ENCODE results near the gene FADS3.

Gene FADS3

DNA sequence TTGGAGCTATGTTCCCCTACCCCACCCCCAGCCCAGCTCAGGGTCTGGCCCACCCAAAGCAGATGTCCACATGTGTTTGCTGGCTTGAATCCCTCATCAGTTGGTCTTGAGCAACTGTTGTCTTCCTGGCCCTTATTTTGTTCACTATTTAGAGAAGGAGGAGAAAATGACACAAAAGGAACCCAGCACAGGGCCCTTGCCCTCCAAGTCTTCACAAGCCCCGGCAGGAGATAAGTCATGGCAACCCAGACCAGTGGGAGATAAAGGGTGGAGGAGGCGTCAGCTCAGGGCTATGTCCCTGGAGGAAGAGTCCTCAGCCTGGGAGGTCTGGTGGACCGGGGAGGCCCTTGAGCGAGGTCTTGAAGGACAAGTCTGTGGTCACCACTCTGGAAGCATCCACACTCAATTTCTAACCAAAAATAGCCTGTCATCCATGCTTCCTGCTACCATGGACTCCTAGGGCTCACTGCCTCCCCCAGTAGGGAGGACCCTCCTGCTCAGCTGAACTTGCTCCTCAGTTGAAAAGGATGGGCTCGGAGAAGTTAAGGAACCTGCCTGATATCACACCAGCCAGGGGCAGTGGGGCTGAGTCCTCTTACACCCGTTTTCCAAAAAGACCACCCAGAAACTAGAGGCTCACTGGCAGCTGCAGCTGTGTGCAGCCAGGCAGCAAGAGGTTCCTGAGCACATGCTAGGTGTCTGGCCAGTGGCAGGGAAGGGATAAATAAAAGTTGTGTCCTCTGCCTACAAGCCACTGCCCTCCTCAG, 27.8 kb upstream of the FADS3 start:
- DNase-seq (ENCODE audit: insufficient read length, low spot score) (no peak), FAIRE-seq (no peak)
- TF ChIP-seq POLR2A (IDR thresholded peaks at IDR 0.05; ENCODE audit: low read depth, low read length): no peak

GRCh38 chr11:61918251-61918937, 27.0 kb upstream of the FADS3 start:
- FAIRE-seq (no peak), DNase-seq (ENCODE audit: insufficient read length, low spot score) (no peak)
- TF ChIP-seq POLR2A (IDR thresholded peaks at IDR 0.05; ENCODE audit: low read depth, low read length): no peak

- peak; percentile 70 for DNase-seq (ENCODE audit: insufficient read length, low spot score)
- peak; percentile 39; the same call in 1 of the 2 replicates for TF ChIP-seq POLR2A (IDR thresholded peaks at IDR 0.05; ENCODE audit: low read depth, low read length)
- FAIRE-seq: no peak
Measured at GRCh38 chr11:61917334-61918109, 26.2 kb upstream of the FADS3 start, which contains the start of gene RAB3IL1. TSS of gene RAB3IL1 (minus strand) at chr11:61917566. CDS start at chr11:61917367, 199 bp downstream.

- FAIRE-seq: no peak
- no peak for DNase-seq (ENCODE audit: insufficient read length, low spot score)
- no peak for TF ChIP-seq POLR2A (IDR thresholded peaks at IDR 0.05; ENCODE audit: low read depth, low read length)
Measured at GRCh38 chr11:61916737-61917333, 25.5 kb upstream of the FADS3 start.

- DNase-seq (ENCODE audit: insufficient read length, low spot score) (no peak), FAIRE-seq (no peak)
- no peak for TF ChIP-seq POLR2A (IDR thresholded peaks at IDR 0.05; ENCODE audit: low read depth, low read length)
Measured at GRCh38 chr11:61914471-61915171, 23.3 kb upstream of the FADS3 start.

DNA sequence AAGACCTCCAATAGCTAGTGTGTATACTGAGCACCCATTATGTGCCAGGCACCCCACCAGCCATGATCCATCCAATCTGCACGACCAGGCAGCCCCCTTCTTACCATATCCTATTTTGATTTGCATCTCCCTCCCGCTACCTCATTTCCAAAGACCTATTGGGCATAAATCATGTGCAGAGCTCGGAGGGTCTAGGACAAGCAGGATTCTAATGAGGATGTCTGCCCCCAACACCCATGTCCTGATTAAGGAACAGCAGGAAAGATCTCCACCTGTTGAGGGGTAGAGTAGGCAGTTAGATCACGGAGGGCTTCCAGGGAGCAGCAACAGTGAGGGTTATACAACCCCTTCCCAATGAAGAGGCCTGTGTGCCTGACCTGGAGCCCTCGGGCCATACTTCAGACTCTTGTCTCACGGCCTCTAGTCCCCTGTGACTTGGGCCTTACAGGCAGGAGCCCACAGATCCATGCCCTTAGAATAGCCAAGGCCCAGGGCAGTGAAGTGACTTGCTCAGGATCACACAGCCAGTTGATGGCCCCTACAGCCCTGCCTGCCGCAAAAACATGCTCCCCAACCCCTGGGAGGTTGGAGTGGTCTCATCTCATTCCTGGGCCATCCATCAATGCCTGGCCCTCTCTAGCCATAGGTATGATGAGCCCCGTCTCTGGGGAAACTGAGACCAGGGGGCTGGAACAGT, 22.5 kb upstream of the FADS3 start:
- no peak for FAIRE-seq
- TF ChIP-seq POLR2A (IDR thresholded peaks at IDR 0.05; ENCODE audit: low read depth, low read length): no peak
- DNase-seq (ENCODE audit: insufficient read length, low spot score): no peak

- DNase-seq (ENCODE audit: insufficient read length, low spot score): no peak
- TF ChIP-seq POLR2A (IDR thresholded peaks at IDR 0.05; ENCODE audit: low read depth, low read length): no peak
- FAIRE-seq: no peak
Measured at GRCh38 chr11:61912991-61913698, 21.8 kb upstream of the FADS3 start.

DNA sequence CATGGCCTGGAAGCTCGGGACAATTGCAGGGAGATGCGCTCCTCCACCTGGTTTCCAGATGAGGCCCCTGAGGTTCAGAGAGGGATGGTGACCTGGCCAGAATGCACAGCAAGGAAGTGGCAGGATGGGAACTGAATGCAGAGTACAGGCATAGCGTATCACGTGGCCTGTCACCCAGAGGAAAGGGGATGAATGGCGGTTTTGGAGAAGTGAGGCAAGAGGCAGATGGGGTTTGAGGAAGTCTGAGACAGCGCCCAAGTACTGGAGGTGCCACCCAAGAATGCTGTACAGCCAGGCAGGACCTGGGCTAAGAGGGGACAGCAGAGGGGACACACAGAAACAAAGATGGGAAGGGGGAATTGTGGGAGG, 21.2 kb upstream of the FADS3 start:
- no peak for FAIRE-seq
- no peak for DNase-seq (ENCODE audit: insufficient read length, low spot score)
- TF ChIP-seq POLR2A (IDR thresholded peaks at IDR 0.05; ENCODE audit: low read depth, low read length): no peak

GRCh38 chr11:61911701-61912529, 20.6 kb upstream of the FADS3 start:
- DNase-seq (ENCODE audit: insufficient read length, low spot score): no peak
- no peak for TF ChIP-seq POLR2A (IDR thresholded peaks at IDR 0.05; ENCODE audit: low read depth, low read length)
- FAIRE-seq: no peak

- TF ChIP-seq POLR2A (IDR thresholded peaks at IDR 0.05; ENCODE audit: low read depth, low read length): no peak
- DNase-seq (ENCODE audit: insufficient read length, low spot score) (no peak), FAIRE-seq (no peak)
Measured at GRCh38 chr11:61911128-61911700, 19.9 kb upstream of the FADS3 start.

Data from H54 (cell line).